Fibroblast of lung (primary cell): ENCODE results near the gene SEC24C.

Source experiments
- CTCF ChIP-seq, 2 donors: IDR thresholded peaks in 1 of 2; conservative IDR thresholded peaks in 1 of 2; 1 replicate in 1 of 2; 2 replicates in 1 of 2; pipeline ENCODE4 v1.5.1; 2011 to 2012; ENCODE audit warnings: low read length in 2 of 2, control low read depth in 1 of 2, inconsistent platforms in 1 of 2, low read depth in 1 of 2, mild to moderate bottlenecking in 1 of 2
- EZH2 ChIP-seq: IDR thresholded peaks from 2 replicates; pipeline ENCODE4 v1.5.1; 2012; ENCODE audit warnings: low read length, control low read depth, mild to moderate bottlenecking; ENCODE audit errors: missing control alignments

- TF ChIP-seq CTCF (conservative IDR thresholded peaks at IDR 0.05 in 1 of 2, IDR thresholded peaks at IDR 0.05 in 1 of 2; ENCODE audit: low read depth in 1 of 2, low read length in 2 of 2) (no peak), EZH2 (no peak)
These were observed 26.6 kb upstream of the SEC24C start for GRCh38 chr10:73717556-73717955.
